Measurements from ENCODE around the gene ERGIC1.

ERGIC1 gene

DNA sequence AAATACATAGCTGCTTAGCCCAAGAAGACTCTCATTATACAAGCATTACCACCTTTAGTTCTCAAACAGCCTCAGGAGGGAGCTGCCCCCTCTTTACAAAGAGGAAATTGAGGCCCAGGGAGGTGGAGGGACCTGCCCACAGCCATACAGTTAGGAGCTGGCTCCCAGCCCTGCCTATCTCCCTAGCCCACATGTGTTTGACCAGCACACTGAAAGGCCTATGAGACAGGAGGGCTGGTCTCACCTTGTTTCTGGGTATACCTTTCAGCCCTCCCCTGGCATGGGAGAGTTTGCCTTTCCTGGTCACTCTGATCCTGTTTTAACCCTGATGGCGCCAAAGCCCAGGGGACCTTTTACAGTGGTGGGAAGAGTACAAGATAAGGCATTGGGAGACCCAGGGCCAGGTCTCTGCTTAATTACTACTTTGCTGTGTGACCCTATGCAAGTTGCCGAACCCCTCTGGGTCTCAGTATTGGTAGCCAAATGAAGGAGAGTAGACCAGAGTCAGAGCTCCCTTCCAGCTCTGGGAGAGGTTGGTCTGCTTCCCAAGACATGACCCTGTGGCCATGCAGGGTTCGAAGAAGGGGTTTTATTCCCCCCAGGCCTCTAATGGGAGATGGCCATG lies 64.3 kb downstream of the ERGIC1 start:
- no peak overlapping the region for H3K4me2 ChIP-seq
- no peaks in the 10 kb centered on the region for H3K36me3 ChIP-seq (ENCODE audit: insufficient read depth)
- H3K27me3 ChIP-seq (ENCODE audit: insufficient read depth, low read depth) = no peaks in the 10 kb centered on the region
- no peak overlapping the region for H3K27ac ChIP-seq
- H3K4me3 ChIP-seq (IDR thresholded peaks at IDR 0.05; ENCODE audit: insufficient read depth, low read depth, low read length) = no peak overlapping the region
- no peaks in the 10 kb centered on the region for H3K79me2 ChIP-seq (ENCODE audit: insufficient read depth, low read depth)
- H3K9ac ChIP-seq = no peak overlapping the region
- H2AFZ ChIP-seq (ENCODE audit: low read depth) = no peak overlapping the region
- H3K4me1 ChIP-seq (ENCODE audit: low read depth, poor library complexity, severe bottlenecking) = no peaks in the 10 kb centered on the region
- TF ChIP-seq, protein P1, sequence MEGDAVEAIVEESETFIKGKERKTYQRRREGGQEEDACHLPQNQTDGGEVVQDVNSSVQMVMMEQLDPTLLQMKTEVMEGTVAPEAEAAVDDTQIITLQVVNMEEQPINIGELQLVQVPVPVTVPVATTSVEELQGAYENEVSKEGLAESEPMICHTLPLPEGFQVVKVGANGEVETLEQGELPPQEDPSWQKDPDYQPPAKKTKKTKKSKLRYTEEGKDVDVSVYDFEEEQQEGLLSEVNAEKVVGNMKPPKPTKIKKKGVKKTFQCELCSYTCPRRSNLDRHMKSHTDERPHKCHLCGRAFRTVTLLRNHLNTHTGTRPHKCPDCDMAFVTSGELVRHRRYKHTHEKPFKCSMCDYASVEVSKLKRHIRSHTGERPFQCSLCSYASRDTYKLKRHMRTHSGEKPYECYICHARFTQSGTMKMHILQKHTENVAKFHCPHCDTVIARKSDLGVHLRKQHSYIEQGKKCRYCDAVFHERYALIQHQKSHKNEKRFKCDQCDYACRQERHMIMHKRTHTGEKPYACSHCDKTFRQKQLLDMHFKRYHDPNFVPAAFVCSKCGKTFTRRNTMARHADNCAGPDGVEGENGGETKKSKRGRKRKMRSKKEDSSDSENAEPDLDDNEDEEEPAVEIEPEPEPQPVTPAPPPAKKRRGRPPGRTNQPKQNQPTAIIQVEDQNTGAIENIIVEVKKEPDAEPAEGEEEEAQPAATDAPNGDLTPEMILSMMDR (conservative IDR thresholded peaks at IDR 0.05; ENCODE audit: low read depth, low read length) = no peak
- no peaks in the 10 kb centered on the region for H4K20me1 ChIP-seq (ENCODE audit: insufficient read depth)

DNA sequence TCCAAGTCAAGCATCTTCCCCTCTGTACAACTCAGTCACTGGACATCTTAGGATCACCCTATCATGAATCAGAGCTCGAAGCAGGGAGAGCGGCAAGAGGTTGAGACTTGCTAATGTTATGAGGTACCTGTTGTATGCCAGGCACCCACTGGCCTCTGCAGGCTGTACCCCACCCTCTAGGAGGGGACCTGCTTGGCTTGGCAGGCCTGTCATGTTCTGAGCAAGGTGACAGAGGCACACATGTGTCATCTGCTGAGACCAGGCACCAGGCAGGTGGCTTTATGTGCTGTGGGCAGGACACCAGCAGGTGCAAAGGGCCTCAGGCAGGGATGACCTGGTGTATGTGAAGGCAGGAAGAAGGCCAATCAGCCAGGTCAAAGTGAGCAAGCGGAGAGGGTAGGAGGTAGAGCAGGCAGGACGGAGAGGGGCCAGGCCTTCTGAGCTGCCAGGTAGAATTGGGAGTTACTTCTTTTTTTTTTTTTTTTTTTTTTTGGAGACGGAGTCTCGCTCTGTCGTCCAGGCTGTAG lies 64.9 kb downstream of the ERGIC1 start:
- Histone ChIP-seq H3K27me3 (ENCODE audit: insufficient read depth, low read depth) (no peaks in the 10 kb centered on the region), H3K9ac (no peak overlapping the region), H2AFZ (ENCODE audit: low read depth) (no peak overlapping the region), H3K4me1 (ENCODE audit: low read depth, poor library complexity, severe bottlenecking) (no peaks in the 10 kb centered on the region), H3K4me3 (IDR thresholded peaks at IDR 0.05; ENCODE audit: insufficient read depth, low read depth, low read length) (no peak overlapping the region), H3K79me2 (ENCODE audit: insufficient read depth, low read depth) (no peaks in the 10 kb centered on the region), H4K20me1 (ENCODE audit: insufficient read depth) (no peaks in the 10 kb centered on the region), H3K36me3 (ENCODE audit: insufficient read depth) (no peaks in the 10 kb centered on the region), H3K27ac (no peak overlapping the region), H3K4me2 (no peak overlapping the region)
- TF ChIP-seq, protein P1 (conservative IDR thresholded peaks at IDR 0.05; ENCODE audit: low read depth, low read length) = no peak

DNA sequence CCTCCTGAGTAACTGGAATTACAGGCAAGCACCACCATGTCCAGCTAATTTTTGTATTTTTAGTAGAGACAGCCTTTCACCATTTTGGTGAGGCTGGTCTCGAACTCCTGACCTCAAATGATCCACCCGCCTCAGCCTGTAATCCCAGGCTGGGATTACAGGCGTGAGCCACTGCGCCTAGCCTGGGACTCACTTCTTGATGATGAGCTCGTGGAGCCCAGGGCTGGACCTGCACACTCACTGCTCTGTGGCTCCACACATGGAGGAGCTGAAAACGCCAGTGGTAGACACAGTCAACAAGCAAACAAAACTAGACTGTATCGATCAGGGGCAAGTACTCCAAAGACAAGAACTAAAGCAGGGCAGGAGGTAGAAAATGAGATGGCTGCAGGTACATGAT lies 65.4 kb downstream of the ERGIC1 start:
- Histone ChIP-seq H3K79me2 (ENCODE audit: insufficient read depth, low read depth) (no peaks in the 10 kb centered on the region), H3K4me3 (IDR thresholded peaks at IDR 0.05; ENCODE audit: insufficient read depth, low read depth, low read length) (no peak overlapping the region), H3K4me2 (no peak overlapping the region), H3K36me3 (ENCODE audit: insufficient read depth) (no peaks in the 10 kb centered on the region), H3K9ac (no peak overlapping the region), H3K27ac (no peak overlapping the region), H3K4me1 (ENCODE audit: low read depth, poor library complexity, severe bottlenecking) (no peaks in the 10 kb centered on the region), H2AFZ (ENCODE audit: low read depth) (no peak overlapping the region), H4K20me1 (ENCODE audit: insufficient read depth) (no peaks in the 10 kb centered on the region), H3K27me3 (ENCODE audit: insufficient read depth, low read depth) (no peaks in the 10 kb centered on the region)
- TF ChIP-seq, protein P1 (conservative IDR thresholded peaks at IDR 0.05; ENCODE audit: low read depth, low read length) = no peak

DNA sequence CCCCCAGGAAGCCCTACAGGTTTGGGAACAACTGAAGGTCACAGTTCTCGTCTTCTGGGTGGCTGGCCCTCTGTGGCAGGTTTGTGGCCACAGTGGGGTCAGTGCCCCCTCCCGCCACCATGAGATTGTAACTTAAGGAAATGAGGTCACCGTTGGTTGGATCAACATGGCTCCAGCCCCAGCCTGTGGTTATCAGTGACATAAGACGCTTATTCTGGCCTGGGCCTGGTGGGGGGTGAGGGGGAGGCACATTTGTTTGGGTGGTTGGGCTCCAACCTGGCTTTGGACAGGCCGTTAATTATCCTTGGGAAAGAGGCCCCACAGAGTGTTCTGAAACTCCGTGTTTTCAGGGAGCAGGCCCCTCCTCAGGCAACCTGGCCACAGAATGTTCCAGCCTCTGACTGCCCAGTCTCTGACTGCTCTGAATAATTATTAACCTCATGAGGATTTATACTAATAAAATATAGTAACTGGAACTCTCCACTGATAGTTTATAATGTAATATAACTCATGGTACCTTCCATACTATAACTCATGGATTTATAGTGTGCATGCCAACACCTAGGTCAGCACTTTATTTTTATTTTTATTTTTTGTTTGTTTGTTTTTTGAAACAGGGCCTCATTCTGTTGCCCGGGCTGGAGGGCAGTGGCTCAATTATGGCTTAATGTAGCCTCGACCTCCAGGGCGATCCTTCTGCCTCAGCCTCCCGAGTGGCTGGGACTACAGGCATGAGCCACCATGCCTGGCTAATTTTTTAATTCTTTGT lies 67.1 kb downstream of the ERGIC1 start:
- Histone ChIP-seq H3K4me1 (ENCODE audit: low read depth, poor library complexity, severe bottlenecking) (no peaks in the 10 kb centered on the region), H2AFZ (ENCODE audit: low read depth) (no peak overlapping the region), H3K79me2 (ENCODE audit: insufficient read depth, low read depth) (no peaks in the 10 kb centered on the region), H3K9ac (no peak overlapping the region), H3K4me2 (no peak overlapping the region), H3K27me3 (ENCODE audit: insufficient read depth, low read depth) (no peaks in the 10 kb centered on the region), H3K27ac (no peak overlapping the region), H3K4me3 (IDR thresholded peaks at IDR 0.05; ENCODE audit: insufficient read depth, low read depth, low read length) (no peak overlapping the region), H3K36me3 (ENCODE audit: insufficient read depth) (no peaks in the 10 kb centered on the region), H4K20me1 (ENCODE audit: insufficient read depth) (no peaks in the 10 kb centered on the region)
- TF ChIP-seq, protein P1 (conservative IDR thresholded peaks at IDR 0.05; ENCODE audit: low read depth, low read length) = no peak

All from KMS-11 (cell line).